ENCODE measurements around the gene FUBP3.

GRCh38 chr9:130635306-130635705, 55.9 kb downstream of the FUBP3 start:
- TF ChIP-seq CTCF (IDR thresholded peaks at IDR 0.05) (no peak), ATOH8 (CRISPR knock-in tag; IDR thresholded peaks at IDR 0.05; ENCODE audit: low read depth) (no peak), HOXA7 (CRISPR knock-in tag; IDR thresholded peaks at IDR 0.05) (no peak), ZFP36 (IDR thresholded peaks at IDR 0.05; ENCODE audit: borderline replicate concordance, partially characterized antibody) (no peak), POLR2A (IDR thresholded peaks at IDR 0.05; ENCODE audit: low read length) (no peak), HDAC2 (IDR thresholded peaks at IDR 0.05) (no peak), ESRRA (IDR thresholded peaks at IDR 0.05; ENCODE audit: borderline replicate concordance, low read length) (no peak), RAD21 (conservative IDR thresholded peaks at IDR 0.05 in 1 of 2, IDR thresholded peaks at IDR 0.05 in 1 of 2) (no peak), EP300 (IDR thresholded peaks at IDR 0.05) (no peak), MAX (IDR thresholded peaks at IDR 0.05) (no peak), CEBPB (IDR thresholded peaks at IDR 0.05) (no peak)

All from A549 (cell line).